HG03045 (cell line): ENCODE results near the gene MOV10L1.

Experiments
- ATAC-seq: cut with Tn5 transposase; IDR thresholded peaks from one replicate; pipeline ENCODE4 v1.9.1; 2021; ENCODE audit warnings: mild to moderate bottlenecking, moderate library complexity; ENCODE audit not compliant: unreplicated experiment

Gene MOV10L1

DNA sequence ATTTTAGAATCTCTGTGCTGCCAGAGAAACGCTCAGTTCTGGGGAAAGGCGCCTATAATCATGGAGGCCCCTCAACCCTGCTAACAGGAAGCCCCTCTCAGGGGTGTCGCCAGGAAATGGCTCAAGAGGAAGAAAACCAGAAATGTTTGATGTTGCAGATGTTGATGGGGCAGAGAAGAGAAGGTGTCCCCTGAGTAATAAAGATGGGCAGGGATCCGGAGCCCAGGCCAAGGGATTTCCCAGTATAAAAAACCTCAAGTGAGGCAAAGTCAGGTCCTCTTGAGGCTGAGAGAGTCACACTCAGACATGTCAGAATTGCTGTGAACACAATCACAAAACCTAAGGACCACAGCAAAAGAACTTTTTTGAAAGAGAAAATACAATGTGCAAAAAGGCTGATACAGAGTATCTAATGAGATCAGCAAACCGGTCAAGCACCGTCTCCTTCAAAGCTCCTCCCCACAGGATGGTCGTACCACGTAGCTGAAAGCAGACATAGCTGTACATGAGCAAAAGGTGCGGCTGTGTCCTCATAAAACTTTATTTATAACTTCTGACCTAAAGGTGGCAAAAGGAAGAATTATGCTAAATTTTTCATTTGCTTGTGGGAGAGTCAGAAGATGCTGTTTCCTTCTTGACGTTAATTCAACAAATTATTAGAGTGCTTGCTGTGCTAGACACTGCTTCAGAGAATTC is 12.2 kb downstream of the MOV10L1 start:
- ATAC-seq: no peak

DNA sequence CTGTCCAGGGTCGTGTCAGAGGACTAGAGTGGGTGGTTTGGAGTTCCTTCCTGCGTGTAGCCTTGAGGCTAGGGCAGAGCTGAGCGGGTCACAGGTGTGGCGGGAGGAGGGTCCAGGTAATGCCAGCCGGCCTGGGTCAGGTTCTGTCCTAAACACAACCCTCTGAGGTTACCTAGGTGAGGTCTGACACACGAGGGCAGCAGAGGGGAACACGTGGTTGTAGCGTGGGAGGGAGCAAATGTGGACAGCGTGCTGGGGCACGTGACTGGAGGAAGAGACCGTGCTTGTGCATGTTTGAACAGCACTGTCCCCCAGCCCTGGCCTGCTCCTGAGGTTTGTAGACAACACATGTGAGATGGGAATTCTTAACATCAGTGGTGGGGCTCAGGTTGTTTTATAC is 13.1 kb downstream of the MOV10L1 start:
- no peak for ATAC-seq

DNA sequence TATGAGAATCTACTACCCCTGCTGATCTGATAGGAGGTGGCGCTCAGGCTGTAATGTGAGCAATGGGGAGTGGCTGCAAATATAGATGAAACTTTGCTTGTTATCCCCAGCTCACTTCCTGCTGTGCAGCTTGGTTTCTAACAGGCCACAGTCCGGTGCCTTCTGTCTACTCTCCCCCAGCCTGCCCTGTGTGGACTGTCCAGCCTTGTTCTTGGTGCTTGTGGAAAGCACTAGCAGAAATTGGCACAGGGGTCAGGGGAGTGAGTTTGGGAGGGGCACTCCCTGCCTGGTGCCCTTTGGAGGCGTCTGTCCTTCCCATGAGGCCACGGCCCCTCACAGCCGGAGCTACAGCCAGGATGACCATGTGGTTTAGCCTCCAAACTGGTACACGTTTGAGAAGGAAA is 14.3 kb downstream of the MOV10L1 start:
- ATAC-seq: no peak

DNA sequence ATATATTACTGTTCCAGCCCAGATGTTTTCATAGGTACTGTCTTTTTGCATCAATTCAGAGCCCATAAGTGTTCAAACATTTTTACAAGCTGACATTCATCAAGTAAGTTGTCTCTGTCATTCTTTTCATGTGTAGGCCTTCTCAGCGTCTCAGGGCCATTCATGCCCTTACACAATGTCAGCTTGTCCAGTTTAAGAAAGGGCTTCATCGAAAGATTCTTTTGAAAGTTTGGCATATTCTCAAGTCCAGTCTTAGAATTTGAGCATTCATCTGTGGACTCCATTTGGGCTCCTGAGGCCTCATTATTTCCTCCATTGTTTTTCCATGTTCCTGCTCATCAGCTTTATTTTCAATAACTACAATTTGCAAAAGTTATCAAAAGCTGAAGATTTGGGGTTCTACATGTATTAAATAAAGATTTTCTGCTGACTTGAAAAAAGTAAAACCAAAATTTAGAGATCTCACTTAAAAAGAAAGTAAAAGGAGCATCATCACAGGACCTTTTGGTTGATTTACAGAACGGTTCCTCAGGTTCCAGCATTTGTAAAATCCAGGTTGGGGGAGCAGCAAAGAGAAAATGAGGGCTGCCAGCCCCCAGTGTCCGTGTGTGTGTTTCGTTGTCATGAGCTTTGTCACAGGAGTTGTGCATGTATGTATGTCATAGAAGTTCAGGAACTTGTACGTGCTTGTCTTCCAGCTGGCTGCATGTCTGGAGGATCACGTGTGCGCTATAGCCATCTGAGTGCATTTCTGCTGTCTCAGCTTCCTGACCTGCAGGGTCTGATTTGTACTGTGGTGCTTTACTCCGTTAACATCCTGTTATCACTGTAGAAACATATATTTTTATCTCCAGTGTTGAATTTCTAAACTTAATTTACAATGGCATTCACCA is 15.6 kb downstream of the MOV10L1 start:
- no peak for ATAC-seq

GRCh38 chr22:50107529-50107928 is 17.7 kb downstream of the MOV10L1 start:
- ATAC-seq: no peak

GRCh38 chr22:50111056-50111455 is 21.2 kb downstream of the MOV10L1 start:
- no peak for ATAC-seq

- no peak for ATAC-seq
Measured at GRCh38 chr22:50112151-50113118, 22.6 kb downstream of the MOV10L1 start.

DNA sequence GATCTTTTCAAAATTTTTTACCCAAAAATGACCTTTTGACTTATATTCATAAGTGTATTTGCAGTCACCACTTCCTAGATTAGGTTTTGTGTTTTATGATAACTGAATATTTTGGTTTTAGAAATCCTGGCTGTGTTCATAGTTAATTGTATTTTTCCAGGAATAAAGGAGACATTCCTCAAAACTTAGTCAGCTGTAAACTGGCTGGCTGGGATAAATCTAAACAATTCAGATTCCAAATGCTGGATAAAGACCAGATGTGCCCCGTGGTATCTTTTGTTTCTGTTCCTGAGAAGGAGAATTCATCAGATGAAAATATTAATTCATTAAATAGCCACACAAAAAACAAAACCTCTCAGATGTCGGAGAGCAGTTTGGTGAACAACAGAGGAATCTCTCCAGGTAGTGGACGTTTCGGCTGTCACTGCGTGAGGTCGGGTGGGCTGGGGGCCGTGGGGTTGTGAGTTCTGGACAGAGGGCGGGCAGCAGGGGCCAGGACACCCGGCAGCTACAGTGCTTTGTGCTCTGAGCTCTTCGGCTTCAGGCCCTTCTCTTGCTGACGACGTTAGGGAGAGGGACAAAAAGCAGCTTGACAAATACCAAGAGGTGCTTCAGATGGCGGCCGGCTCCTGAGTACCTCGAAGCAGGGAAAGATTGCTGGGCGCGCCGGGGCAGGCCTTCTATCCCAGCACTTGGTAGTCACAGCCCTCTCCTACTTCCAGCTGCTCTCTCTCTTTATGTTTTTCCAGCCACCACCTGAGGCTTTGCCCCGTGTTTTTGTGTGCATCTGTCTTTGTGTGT is 24.6 kb downstream of the MOV10L1 start:
- no peak for ATAC-seq

DNA sequence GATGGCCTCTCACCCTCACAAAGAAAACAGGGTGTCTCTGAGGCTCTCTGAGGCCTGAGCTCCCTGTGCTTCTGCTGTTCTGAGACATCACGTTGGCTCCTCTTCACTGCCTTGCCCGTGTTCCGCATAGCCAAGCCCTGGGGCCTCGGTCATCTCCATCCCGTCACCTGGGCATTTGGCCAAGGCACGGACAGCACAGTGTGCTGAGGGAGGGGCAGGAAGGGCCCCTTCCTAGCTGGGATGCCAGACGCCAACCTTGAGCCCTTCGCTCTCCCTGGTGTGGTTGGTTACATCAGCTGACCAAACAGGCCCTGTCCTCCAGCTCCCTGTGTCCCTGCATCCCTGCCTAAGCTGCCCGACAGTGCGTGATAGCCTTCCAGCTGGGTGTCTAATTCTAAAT is 25.9 kb downstream of the MOV10L1 start:
- no peak for ATAC-seq

GRCh38 chr22:50117168-50117762 is 27.5 kb downstream of the MOV10L1 start:
- no peak for ATAC-seq

- ATAC-seq: no peak
Measured at GRCh38 chr22:50118129-50118528, 28.3 kb downstream of the MOV10L1 start.

DNA sequence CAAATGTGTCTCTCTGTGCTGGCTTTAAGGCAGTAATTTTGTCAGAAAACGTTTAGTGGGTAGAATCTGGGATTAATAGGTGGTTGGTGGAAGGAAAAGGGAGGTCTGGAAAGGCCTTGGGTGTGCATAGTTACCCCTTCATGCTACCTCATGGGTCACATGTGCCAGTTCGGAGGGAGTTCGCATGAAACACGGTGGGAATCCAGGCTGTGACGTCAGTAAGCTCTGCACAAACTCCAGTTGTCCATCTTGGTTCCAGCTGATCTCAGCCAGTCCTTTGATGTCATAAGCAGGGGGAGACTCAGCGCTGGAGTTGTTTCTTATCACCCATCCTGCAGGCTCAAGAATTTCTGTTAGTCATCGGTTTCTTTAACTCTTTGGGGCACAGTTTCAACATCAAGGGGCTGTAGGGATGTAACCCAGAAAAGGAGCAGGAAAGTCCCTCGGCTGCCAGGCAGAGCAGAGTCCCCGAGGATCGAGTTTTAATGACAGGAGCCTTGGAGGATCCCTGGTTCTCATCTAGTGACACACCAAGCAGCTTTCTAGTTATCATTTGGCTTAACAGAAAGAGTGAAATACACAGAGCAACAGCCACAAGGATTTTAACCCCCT is 28.9 kb downstream of the MOV10L1 start:
- no peak for ATAC-seq

DNA sequence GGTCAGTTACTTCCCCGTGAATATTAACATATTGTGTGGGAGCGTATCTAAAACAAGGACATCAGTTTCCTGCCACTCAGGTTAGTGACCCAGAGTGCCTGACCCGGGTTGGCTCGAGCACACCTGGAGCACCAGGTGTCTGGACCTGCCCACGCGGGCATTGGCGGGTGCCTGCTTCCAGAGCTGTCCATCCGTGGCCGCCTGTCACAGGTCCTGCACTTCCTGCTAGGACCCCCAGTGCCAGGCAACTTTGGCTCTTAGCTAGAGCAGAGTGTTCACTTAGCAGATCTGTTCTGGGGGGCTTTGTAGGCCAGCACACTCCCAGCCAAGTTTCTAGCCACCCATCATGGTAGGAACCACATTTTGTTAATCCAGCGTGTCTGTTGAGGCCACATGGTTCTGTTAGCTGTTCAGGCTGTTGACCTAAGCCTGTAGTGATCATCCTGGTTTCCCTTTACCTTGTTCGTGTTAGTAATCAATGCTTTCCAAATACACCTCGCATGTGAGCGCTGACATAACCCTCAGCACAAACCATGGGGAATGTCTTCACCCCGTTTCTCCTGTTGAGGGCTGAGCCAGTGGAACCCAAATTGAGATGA is 29.5 kb downstream of the MOV10L1 start:
- no peak for ATAC-seq

- ATAC-seq: no peak
Measured at GRCh38 chr22:50119768-50120251, 30.0 kb downstream of the MOV10L1 start.

- no peak for ATAC-seq
Measured at GRCh38 chr22:50121202-50121740, 31.5 kb downstream of the MOV10L1 start.

GRCh38 chr22:50123119-50123518 is 33.3 kb downstream of the MOV10L1 start:
- ATAC-seq: no peak

- ATAC-seq: no peak
Measured at GRCh38 chr22:50125029-50125428, 35.2 kb downstream of the MOV10L1 start.

DNA sequence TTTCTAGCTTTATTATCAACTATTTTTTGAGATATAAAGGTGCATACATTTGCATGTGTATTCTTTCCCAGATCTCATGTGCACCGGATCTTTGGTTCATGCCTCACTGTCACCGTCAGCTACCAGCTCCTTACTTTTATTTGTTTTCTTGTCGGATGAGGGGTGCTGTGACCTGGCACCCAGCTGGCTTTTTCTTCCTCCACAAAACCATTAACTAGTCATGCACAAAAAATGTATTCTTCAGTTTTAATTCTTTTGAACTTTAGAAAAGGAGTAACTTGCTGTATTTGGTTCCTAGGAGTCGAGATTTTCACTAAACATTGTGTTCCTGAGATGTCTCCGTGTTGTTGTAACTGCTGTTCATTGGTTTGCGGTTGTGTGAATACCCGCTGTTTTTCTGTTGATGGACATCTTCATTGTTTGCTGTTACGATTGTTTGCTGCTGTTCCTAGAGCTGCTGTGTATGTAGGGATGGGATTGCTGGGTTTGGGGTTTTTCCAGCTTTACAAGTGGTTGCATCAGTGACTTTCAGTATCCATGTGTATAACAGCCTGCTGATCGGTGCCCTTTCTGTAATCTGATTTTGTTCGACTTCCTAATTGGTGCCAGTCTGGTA is 39.4 kb downstream of the MOV10L1 start:
- no peak for ATAC-seq
